CD14-positive monocyte (primary cell): Measurements from ENCODE around the gene XCR1. TPM values are rescaled to one million over a fixed set of nuclear protein-coding genes. Genes with fewer than 3 reads are reported as not detected.

Experiments
- DNase-seq, 3 donors: peaks; one replicate each; pipeline ENCODE4 v3.0.0-alpha.2; 2011 to 2022
- H2AFZ ChIP-seq: 2 replicates; pipeline ENCODE4 v1.6.0; 2012; ENCODE audit warnings: mild to moderate bottlenecking, low read depth, low read length, inconsistent platforms; ENCODE audit not compliant: insufficient read depth, poor library complexity, severe bottlenecking
- H3K27ac ChIP-seq, 2 donors: 1 replicate in 1 of 2; 2 replicates in 1 of 2; pipeline ENCODE4 v1.5.1; 2012 to 2013; ENCODE audit warnings: low read length in 2 of 2, control low read depth in 1 of 2, inconsistent platforms in 1 of 2, low read depth in 1 of 2, mild to moderate bottlenecking in 1 of 2
- H3K27me3 ChIP-seq, 2 donors: one replicate each; pipeline versions ENCODE4 v1.6.0 to v1.6.1; 2011 to 2013; ENCODE audit warnings: low read length in 2 of 2; ENCODE audit not compliant: control insufficient read depth in 2 of 2, insufficient read depth in 2 of 2
- H3K36me3 ChIP-seq, 2 donors: replicated peaks in 1 of 2; 1 replicate in 1 of 2; 2 replicates in 1 of 2; pipeline versions ENCODE4 v1.5.1 to v1.6.1; 2012 to 2013; ENCODE audit warnings: low read length in 2 of 2, control low read depth in 1 of 2, inconsistent platforms in 1 of 2, mild to moderate bottlenecking in 1 of 2; ENCODE audit not compliant: insufficient read depth in 2 of 2, control insufficient read depth in 1 of 2
- H3K4me1 ChIP-seq, 2 donors: 1 replicate in 1 of 2; 2 replicates in 1 of 2; pipeline versions ENCODE4 v1.5.1 to v1.6.1; 2012 to 2013; ENCODE audit warnings: low read length in 2 of 2, control low read depth in 1 of 2, inconsistent platforms in 1 of 2, mild to moderate bottlenecking in 1 of 2, moderate library complexity in 1 of 2; ENCODE audit not compliant: insufficient read depth in 2 of 2, control insufficient read depth in 1 of 2
- H3K4me2 ChIP-seq: replicated peaks from 2 replicates; pipeline ENCODE3; 2012; ENCODE audit warnings: low read length, moderate library complexity, mild to moderate bottlenecking; ENCODE audit not compliant: poor library complexity, severe bottlenecking; ENCODE audit errors: extremely low read depth
- H3K4me3 ChIP-seq, 3 experiments: fragments of 200-600 bp in 1 of 3; sonication (generic) in 1 of 3; replicated peaks in 1 of 3; 1 replicate in 2 of 3; 2 replicates in 1 of 3; pipeline ENCODE4 v1.5.1; 2011 to 2013; ENCODE audit warnings: low read length in 3 of 3, mild to moderate bottlenecking in 3 of 3, control low read depth in 2 of 3, low read depth in 2 of 3, inconsistent platforms in 1 of 3, moderate library complexity in 1 of 3
- H3K79me2 ChIP-seq: 2 replicates; pipeline ENCODE4 v1.6.0; 2012; ENCODE audit warnings: mild to moderate bottlenecking, control low read depth, inconsistent platforms, low read length, moderate library complexity; ENCODE audit not compliant: insufficient read depth
- H3K9ac ChIP-seq: 2 replicates; pipeline ENCODE4 v1.6.0; 2017; ENCODE audit warnings: low read length, mild to moderate bottlenecking; ENCODE audit not compliant: insufficient read depth, poor library complexity, severe bottlenecking
- H3K9me3 ChIP-seq, 2 donors: replicated peaks in 1 of 2; 1 replicate in 1 of 2; 2 replicates in 1 of 2; pipeline versions ENCODE4 v1.5.1 to v1.6.1; 2012 to 2013; ENCODE audit warnings: low read length in 2 of 2, control low read depth in 1 of 2; ENCODE audit not compliant: control insufficient read depth in 1 of 2, insufficient read depth in 1 of 2
- H4K20me1 ChIP-seq: 2 replicates; pipeline ENCODE4 v1.6.0; 2012; ENCODE audit warnings: mild to moderate bottlenecking, low read length, control low read depth, moderate library complexity; ENCODE audit not compliant: insufficient read depth
- H3K27ac Mint-ChIP-seq, 7 donors: one replicate each; pipeline ENCODE4 v1.8.0; 2020; ENCODE audit warnings: mild to moderate bottlenecking in 7 of 7, mixed read lengths in 7 of 7, moderate library complexity in 6 of 7, inconsistent platforms in 2 of 7
- H3K27me3 Mint-ChIP-seq, 3 donors: one replicate each; pipeline ENCODE4 v1.8.0; 2021 to 2022; ENCODE audit warnings: low read depth in 3 of 3, mild to moderate bottlenecking in 3 of 3, mixed read lengths in 3 of 3, moderate library complexity in 3 of 3, inconsistent platforms in 1 of 3
- H3K36me3 Mint-ChIP-seq, 2 donors: one replicate each; pipeline ENCODE4 v1.8.0; 2020; ENCODE audit warnings: mixed read lengths in 2 of 2, inconsistent platforms in 1 of 2, mild to moderate bottlenecking in 1 of 2
- H3K4me1 Mint-ChIP-seq: one replicate; pipeline ENCODE4 v1.8.0; 2020; ENCODE audit warnings: mild to moderate bottlenecking, mixed read lengths
- H3K4me3 Mint-ChIP-seq, 2 donors: one replicate each; pipeline ENCODE4 v1.8.0; 2020; ENCODE audit warnings: mild to moderate bottlenecking in 2 of 2, mixed read lengths in 2 of 2, moderate library complexity in 1 of 2
- H3K9me3 Mint-ChIP-seq, 7 donors: one replicate each; pipeline ENCODE4 v1.8.0; 2020 to 2022; ENCODE audit warnings: mixed read lengths in 7 of 7, mild to moderate bottlenecking in 6 of 7, moderate library complexity in 6 of 7, inconsistent platforms in 2 of 7
- WGBS: methylation state at CpG from one replicate; pipeline ENCODE4 v1.1.5; 2013; ENCODE audit warnings: missing lambda C conversion rate; ENCODE audit not compliant: insufficient coverage; 5-methylcytosine and 5-hydroxymethylcytosine counted together
- intact Hi-C, 2 donors: fragments of 100-400 bp; cut with micrococcal nuclease; formaldehyde crosslinking; loops; one replicate each; pipeline versions ENCODE4 v1.15.0 to v1.15.1; 2023
- polyA plus RNA-seq, 3 donors: library from polyadenylated mRNA; depleted of rRNA in 1 of 3; unstranded in 2 of 3; stranded (reverse) in 1 of 3; fragments of 300-500 nt in 2 of 3; fragments of >200 nt in 1 of 3; fragmentation: Illumina TruSeq in 2 of 3; gene quantifications; 1 replicate in 2 of 3; 2 replicates in 1 of 3; pipeline ENCODE4 v1.2.3, GENCODE V29; 2012 to 2021
- TF ChIP-seq, protein P1 (sequence below): fragments of 200-600 bp; IDR thresholded peaks from one replicate; pipeline ENCODE4 v1.8.0; 2022; ENCODE audit warnings: antibody characterized with exemption, mild to moderate bottlenecking

The XCR1 gene
- polyA plus RNA-seq, 3 donors = 0.03 to 0.05 TPM; not detected in 1

- peaks cover 0 to 3% of the 10 kb centered on the region in 2 donors for H3K36me3 Mint-ChIP-seq
- WGBS = no CpG with 5 or more reads among the region's 1 CpG
- Histone ChIP-seq H3K4me2 (peak overlapping the region; percentile 58), H3K4me1 (peaks cover 71 to 72% of the 10 kb centered on the region in 2 donors), H3K9me3 (no peaks in the 10 kb centered on the region), H4K20me1 (no peaks in the 10 kb centered on the region), H3K9ac (no peak overlapping the region), H3K27ac (peak overlapping the region; percentile 50 to 67), H2AFZ (no peak overlapping the region), H3K79me2 (no peaks in the 10 kb centered on the region), H3K27me3 (no peaks in the 10 kb centered on the region), H3K4me3 (peak overlapping the region in 1 of 3 experiments; percentile 33), H3K36me3 (no peaks in the 10 kb centered on the region)
- TF ChIP-seq, protein P1, sequence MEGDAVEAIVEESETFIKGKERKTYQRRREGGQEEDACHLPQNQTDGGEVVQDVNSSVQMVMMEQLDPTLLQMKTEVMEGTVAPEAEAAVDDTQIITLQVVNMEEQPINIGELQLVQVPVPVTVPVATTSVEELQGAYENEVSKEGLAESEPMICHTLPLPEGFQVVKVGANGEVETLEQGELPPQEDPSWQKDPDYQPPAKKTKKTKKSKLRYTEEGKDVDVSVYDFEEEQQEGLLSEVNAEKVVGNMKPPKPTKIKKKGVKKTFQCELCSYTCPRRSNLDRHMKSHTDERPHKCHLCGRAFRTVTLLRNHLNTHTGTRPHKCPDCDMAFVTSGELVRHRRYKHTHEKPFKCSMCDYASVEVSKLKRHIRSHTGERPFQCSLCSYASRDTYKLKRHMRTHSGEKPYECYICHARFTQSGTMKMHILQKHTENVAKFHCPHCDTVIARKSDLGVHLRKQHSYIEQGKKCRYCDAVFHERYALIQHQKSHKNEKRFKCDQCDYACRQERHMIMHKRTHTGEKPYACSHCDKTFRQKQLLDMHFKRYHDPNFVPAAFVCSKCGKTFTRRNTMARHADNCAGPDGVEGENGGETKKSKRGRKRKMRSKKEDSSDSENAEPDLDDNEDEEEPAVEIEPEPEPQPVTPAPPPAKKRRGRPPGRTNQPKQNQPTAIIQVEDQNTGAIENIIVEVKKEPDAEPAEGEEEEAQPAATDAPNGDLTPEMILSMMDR = no peak
- H3K27me3 Mint-ChIP-seq = peaks cover 2 to 7% (median 3%) of the 10 kb centered on the region in 3 donors
- peaks cover 74% of the 10 kb centered on the region for H3K4me1 Mint-ChIP-seq
- H3K4me3 Mint-ChIP-seq = peak overlapping the region in 1 of 2 donors; percentile 55
- peak overlapping the region; percentile 79 to 89 (median 84) for H3K27ac Mint-ChIP-seq
- intact Hi-C loops = no loop called here
- peaks cover 0 to 2% (median 0%) of the 10 kb centered on the region in 7 donors for H3K9me3 Mint-ChIP-seq
- peak in 2 of 3 donors; percentile 28 to 50 for DNase-seq
Measured at GRCh38 chr3:46058981-46059380, 31.7 kb upstream of the XCR1 start.

DNA sequence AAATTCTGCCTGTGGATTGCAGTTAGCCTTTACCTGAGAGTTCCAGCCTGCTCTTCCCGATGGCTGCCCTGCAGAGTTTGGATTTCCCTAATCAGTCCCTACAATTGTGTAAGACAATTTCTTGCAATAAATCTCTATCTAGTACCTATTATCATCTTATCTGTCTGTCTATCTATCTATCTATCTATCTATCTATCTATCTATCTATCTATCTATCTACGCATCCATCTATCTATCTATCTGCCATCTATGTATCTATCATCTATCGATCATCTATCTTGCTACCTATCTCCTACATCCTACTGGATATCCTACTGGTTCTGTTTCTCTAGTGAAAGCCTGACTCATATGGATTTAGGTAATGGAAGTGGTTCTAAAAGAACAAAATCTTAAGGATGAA is 30.4 kb upstream of the XCR1 start:
- no peaks in the 10 kb centered on the region for H4K20me1 ChIP-seq
- H3K4me3 Mint-ChIP-seq = no peak overlapping the region
- H3K79me2 ChIP-seq = no peaks in the 10 kb centered on the region
- 100% methylated on average over 1 of the region's 3 CpGs for WGBS
- peak overlapping the region in 1 of 2 donors; percentile 67 for H3K27ac ChIP-seq
- peaks cover 0 to 5% of the 10 kb centered on the region in 2 donors for H3K36me3 Mint-ChIP-seq
- H3K27me3 ChIP-seq = no peaks in the 10 kb centered on the region
- H3K4me3 ChIP-seq = no peak overlapping the region
- H3K9ac ChIP-seq = no peak overlapping the region
- no peaks in the 10 kb centered on the region for H3K9me3 ChIP-seq
- peaks cover 2 to 11% (median 3%) of the 10 kb centered on the region in 3 donors for H3K27me3 Mint-ChIP-seq
- intact Hi-C loops = no loop called here
- peak overlapping the region in 1 of 7 donors; percentile 57 for H3K27ac Mint-ChIP-seq
- no peak for DNase-seq
- H3K4me1 Mint-ChIP-seq = peaks cover 70% of the 10 kb centered on the region
- no peak overlapping the region for H3K4me2 ChIP-seq
- H3K36me3 ChIP-seq = no peaks in the 10 kb centered on the region
- peaks cover 0 to 3% (median 0%) of the 10 kb centered on the region in 7 donors for H3K9me3 Mint-ChIP-seq
- no peak overlapping the region for H2AFZ ChIP-seq
- TF ChIP-seq, protein P1 = no peak
- peaks cover 65 to 67% of the 10 kb centered on the region in 2 donors for H3K4me1 ChIP-seq
